ENCODE measurements around the gene SPAM1.

Gene SPAM1

GRCh38 chr7:123901101-123901500, 23.9 kb upstream of the SPAM1 start:
- H3K4me3 ChIP-seq (ENCODE audit: control insufficient read depth, low read depth, low read length) = no peak overlapping the region
- no peak for TF ChIP-seq CTCF (IDR thresholded peaks at IDR 0.05; ENCODE audit: control insufficient read depth, insufficient read depth, low read depth, low read length, missing control alignments)
- no peak for DNase-seq (ENCODE audit: low read depth)

GRCh38 chr7:123905714-123906113, 19.3 kb upstream of the SPAM1 start:
- no peak for TF ChIP-seq CTCF (IDR thresholded peaks at IDR 0.05; ENCODE audit: control insufficient read depth, insufficient read depth, low read depth, low read length, missing control alignments)
- no peak overlapping the region for H3K4me3 ChIP-seq (ENCODE audit: control insufficient read depth, low read depth, low read length)
- no peak for DNase-seq (ENCODE audit: low read depth)

GRCh38 chr7:123916240-123916724, 8.8 kb upstream of the SPAM1 start:
- H3K4me3 ChIP-seq (ENCODE audit: control insufficient read depth, low read depth, low read length) = no peak overlapping the region
- no peak for TF ChIP-seq CTCF (IDR thresholded peaks at IDR 0.05; ENCODE audit: control insufficient read depth, insufficient read depth, low read depth, low read length, missing control alignments)
- no peak for DNase-seq (ENCODE audit: low read depth)

GRCh38 chr7:123917878-123918277, 7.2 kb upstream of the SPAM1 start:
- no peak for DNase-seq (ENCODE audit: low read depth)
- no peak for TF ChIP-seq CTCF (IDR thresholded peaks at IDR 0.05; ENCODE audit: control insufficient read depth, insufficient read depth, low read depth, low read length, missing control alignments)
- H3K4me3 ChIP-seq (ENCODE audit: control insufficient read depth, low read depth, low read length) = no peak overlapping the region

GRCh38 chr7:123918309-123918708, 6.7 kb upstream of the SPAM1 start:
- DNase-seq (ENCODE audit: low read depth) = no peak
- H3K4me3 ChIP-seq (ENCODE audit: control insufficient read depth, low read depth, low read length) = no peak overlapping the region
- no peak for TF ChIP-seq CTCF (IDR thresholded peaks at IDR 0.05; ENCODE audit: control insufficient read depth, insufficient read depth, low read depth, low read length, missing control alignments)

GRCh38 chr7:123923599-123923998, 1.4 kb upstream of the SPAM1 start:
- no peak for DNase-seq (ENCODE audit: low read depth)
- TF ChIP-seq CTCF (IDR thresholded peaks at IDR 0.05; ENCODE audit: control insufficient read depth, insufficient read depth, low read depth, low read length, missing control alignments) = no peak
- no peak overlapping the region for H3K4me3 ChIP-seq (ENCODE audit: control insufficient read depth, low read depth, low read length)

- TF ChIP-seq CTCF (IDR thresholded peaks at IDR 0.05; ENCODE audit: control insufficient read depth, insufficient read depth, low read depth, low read length, missing control alignments) = no peak
- DNase-seq (ENCODE audit: low read depth) = no peak
- H3K4me3 ChIP-seq (ENCODE audit: control insufficient read depth, low read depth, low read length) = no peak overlapping the region
Measured at GRCh38 chr7:123929107-123929506, 4.1 kb downstream of the SPAM1 start.
